ENCODE data around the gene SPX. TPM values are rescaled to one million over a fixed set of nuclear protein-coding genes. Genes with fewer than 3 reads are reported as not detected.

Gene SPX
- total and polyA plus RNA-seq, 4 experiments from 2014 or later: 0.49 to 0.78 (median 0.63) TPM; not detected in 1

DNA sequence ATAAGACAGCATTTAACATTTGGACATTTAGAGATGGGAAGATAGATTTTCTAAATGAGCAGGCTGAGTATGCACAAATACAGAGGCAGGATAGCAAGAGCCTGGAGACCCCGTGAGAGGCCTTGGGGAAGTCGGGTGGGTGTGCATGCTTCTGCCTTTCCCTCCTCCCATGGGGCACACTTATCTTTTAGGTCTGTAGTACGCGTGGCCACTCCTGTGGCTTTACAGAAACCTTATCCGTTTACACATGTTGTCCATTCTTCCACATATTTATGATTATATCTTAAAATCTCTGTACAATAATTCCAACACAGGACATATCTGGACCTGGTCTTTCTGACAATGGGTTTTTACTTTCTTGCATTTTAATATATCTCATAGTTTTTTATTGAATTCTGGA is 45.0 kb downstream of the SPX start:
- ChIA-PET CTCF (ENCODE audit: partially characterized antibody) (no interaction called here), POLR2A (ENCODE audit: partially characterized antibody) (no interaction called here)
- H3K4me1 Mint-ChIP-seq: no peaks in the 10 kb centered on the region
- no peak overlapping the region for H3K27ac Mint-ChIP-seq
- no peak for DNase-seq
- intact Hi-C loops (cut with micrococcal nuclease): no loop called here
- Histone ChIP-seq H3K27ac (ENCODE audit: low read depth, low read length) (no peak overlapping the region), H3K4me3 (ENCODE audit: low read length in 2 of 2) (no peak overlapping the region), H3K36me3 (ENCODE audit: insufficient read depth, low read length) (no peaks in the 10 kb centered on the region), H3K4me1 (ENCODE audit: insufficient read depth, low read length) (no peaks in the 10 kb centered on the region), H3K27me3 (ENCODE audit: insufficient read depth, low read length) (no peaks in the 10 kb centered on the region), H3K9me3 (ENCODE audit: control insufficient read depth in 1 of 2, low read length in 2 of 2) (no peaks in the 10 kb centered on the region)
- H3K36me3 Mint-ChIP-seq: no peaks in the 10 kb centered on the region
- H3K9me3 Mint-ChIP-seq: peaks cover 0 to 3% (median 0%) of the 10 kb centered on the region in 8 donors
- H3K4me3 Mint-ChIP-seq: no peak overlapping the region
- H3K27me3 Mint-ChIP-seq: peaks cover 0 to 1% of the 10 kb centered on the region in 2 donors

DNA sequence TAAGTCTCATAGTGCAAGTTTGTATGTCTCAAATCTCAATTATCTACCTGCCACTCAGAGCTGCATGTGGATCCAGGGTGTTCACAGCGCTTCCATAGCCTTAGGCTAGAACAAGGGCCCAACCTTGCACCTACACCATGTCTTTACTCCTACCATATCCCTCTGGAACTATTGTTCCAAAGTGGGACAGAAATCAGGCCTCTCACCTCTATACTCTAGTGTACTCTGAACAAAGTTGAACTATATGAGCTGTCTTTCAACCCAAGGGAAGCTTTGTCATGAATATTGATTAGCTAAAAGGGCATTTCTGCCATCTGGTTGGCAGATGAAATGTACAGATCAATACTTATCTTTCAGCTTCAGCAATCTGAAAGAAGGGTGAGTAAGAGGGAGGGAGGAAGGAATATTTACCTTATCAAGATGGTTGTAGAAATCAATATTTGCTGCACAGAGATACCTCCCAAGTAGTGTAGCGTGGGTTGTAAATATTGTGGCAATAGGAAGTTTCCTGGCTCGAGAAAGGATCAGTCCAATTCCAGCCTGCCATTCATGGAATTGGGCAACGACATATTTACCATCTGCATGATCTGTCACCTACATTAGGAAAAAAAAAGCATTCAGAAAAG is 47.8 kb downstream of the SPX start:
- H3K27me3 ChIP-seq (ENCODE audit: insufficient read depth, low read length): no peaks in the 10 kb centered on the region
- H3K4me3 ChIP-seq (ENCODE audit: low read length in 2 of 2): no peak overlapping the region
- CTCF ChIA-PET (ENCODE audit: partially characterized antibody): no interaction called here
- Mint-ChIP-seq H3K27ac (no peak overlapping the region), H3K4me3 (no peak overlapping the region), H3K4me1 (no peaks in the 10 kb centered on the region), H3K36me3 (no peaks in the 10 kb centered on the region), H3K27me3 (peaks cover 0 to 4% of the 10 kb centered on the region in 2 donors), H3K9me3 (no peaks in the 10 kb centered on the region)
- POLR2A ChIA-PET (ENCODE audit: partially characterized antibody): no interaction called here
- intact Hi-C loops (cut with micrococcal nuclease): no loop called here
- no peak overlapping the region for H3K27ac ChIP-seq (ENCODE audit: low read depth, low read length)
- H3K36me3 ChIP-seq (ENCODE audit: insufficient read depth, low read length): no peaks in the 10 kb centered on the region
- no peaks in the 10 kb centered on the region for H3K4me1 ChIP-seq (ENCODE audit: insufficient read depth, low read length)
- DNase-seq: no peak
- no peaks in the 10 kb centered on the region for H3K9me3 ChIP-seq (ENCODE audit: control insufficient read depth in 1 of 2, low read length in 2 of 2)

DNA sequence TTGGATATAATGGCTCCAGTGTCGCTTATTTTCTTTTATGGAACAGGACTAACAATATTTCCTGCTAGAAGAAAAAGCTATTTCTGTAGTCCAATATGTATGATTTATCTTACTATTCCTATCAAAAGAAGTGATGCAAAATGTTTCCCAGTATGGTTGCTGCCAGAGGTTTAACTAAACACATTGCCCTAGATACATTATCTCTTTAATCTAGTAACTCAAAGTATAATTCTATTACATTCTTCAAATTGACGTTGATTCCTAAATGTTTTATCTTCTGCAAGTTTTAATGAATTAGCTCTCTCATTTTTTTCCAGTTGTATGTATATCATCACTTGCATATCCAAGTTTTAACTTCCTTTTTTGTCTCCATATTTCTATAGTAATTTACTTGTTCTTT is 50.3 kb downstream of the SPX start:
- Mint-ChIP-seq H3K36me3 (no peaks in the 10 kb centered on the region), H3K27me3 (peaks cover 0 to 9% of the 10 kb centered on the region in 2 donors), H3K4me1 (no peaks in the 10 kb centered on the region), H3K9me3 (no peaks in the 10 kb centered on the region), H3K27ac (no peak overlapping the region), H3K4me3 (no peak overlapping the region)
- H3K27me3 ChIP-seq (ENCODE audit: insufficient read depth, low read length): no peaks in the 10 kb centered on the region
- H3K4me1 ChIP-seq (ENCODE audit: insufficient read depth, low read length): no peaks in the 10 kb centered on the region
- no peak overlapping the region for H3K27ac ChIP-seq (ENCODE audit: low read depth, low read length)
- no peak for DNase-seq
- no peaks in the 10 kb centered on the region for H3K9me3 ChIP-seq (ENCODE audit: control insufficient read depth in 1 of 2, low read length in 2 of 2)
- CTCF ChIA-PET (ENCODE audit: partially characterized antibody): interaction anchor here (0.9 to 1.7 kb wide), 2 partner anchors 10 to 121 kb away, joined by 4 read pairs; no protein-coding TSS in a partner anchor
- POLR2A ChIA-PET (ENCODE audit: partially characterized antibody): no interaction called here
- intact Hi-C loops (cut with micrococcal nuclease): no loop called here
- H3K4me3 ChIP-seq (ENCODE audit: low read length in 2 of 2): no peak overlapping the region
- H3K36me3 ChIP-seq (ENCODE audit: insufficient read depth, low read length): no peaks in the 10 kb centered on the region

DNA sequence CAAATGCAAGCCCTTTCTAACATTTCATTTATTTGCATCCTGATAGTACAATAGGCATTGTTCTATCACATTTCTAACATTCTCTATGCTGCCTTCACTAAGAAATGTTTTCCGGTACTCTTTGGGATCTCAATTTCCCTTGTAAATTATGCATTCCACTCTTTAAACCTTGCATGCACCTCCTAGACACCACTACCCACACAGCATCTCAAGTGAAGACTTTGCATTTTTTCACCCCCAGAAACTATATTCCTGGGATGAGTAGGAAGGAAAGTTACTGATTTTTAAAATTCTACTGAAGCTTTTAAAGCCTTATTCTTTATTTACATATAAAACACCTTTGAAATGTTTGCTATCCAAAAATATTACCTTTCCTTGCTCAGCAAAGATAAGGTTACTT is 51.4 kb downstream of the SPX start:
- intact Hi-C loops (cut with micrococcal nuclease): no loop called here

DNA sequence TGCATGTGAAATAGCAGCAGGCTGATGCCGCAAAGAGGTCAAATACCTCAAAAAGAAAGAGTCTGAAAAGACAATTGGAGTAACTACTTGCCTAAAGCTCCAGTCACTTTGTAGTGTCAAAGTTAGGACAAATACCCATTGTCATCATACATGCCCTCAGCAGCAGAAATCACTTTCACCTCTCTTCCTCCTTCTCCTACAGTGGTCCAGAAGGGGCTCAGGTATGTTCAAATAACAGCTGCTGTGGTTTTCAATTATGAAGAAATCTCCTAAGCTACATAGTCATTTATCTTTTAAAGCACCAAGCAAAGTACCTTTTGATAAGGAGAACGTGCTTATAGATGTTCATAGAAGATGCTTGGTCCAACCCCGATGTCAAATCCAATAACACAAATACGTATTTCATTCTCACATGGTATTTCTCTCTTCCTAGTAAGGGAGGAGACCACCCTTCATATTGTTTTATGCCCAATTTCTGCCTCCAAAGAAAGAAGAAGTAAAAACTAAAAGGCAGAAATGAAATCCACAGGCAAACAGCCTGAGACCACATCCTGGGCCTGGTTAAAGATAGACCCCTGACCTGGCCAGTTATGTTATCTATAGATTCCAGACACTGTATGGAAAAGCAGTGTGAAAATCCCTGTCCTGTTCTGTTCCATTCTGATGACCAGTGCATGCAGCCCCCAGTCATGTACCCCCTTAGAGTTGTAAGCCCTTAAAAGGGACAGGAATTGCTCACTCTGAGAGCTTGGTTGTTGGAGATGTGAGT is 54.8 kb downstream of the SPX start:
- Histone ChIP-seq H3K4me1 (ENCODE audit: insufficient read depth, low read length) (no peaks in the 10 kb centered on the region), H3K27ac (ENCODE audit: low read depth, low read length) (no peak overlapping the region), H3K4me3 (ENCODE audit: low read length in 2 of 2) (no peak overlapping the region), H3K27me3 (ENCODE audit: insufficient read depth, low read length) (no peaks in the 10 kb centered on the region), H3K36me3 (ENCODE audit: insufficient read depth, low read length) (no peaks in the 10 kb centered on the region), H3K9me3 (ENCODE audit: control insufficient read depth in 1 of 2, low read length in 2 of 2) (no peaks in the 10 kb centered on the region)
- no peaks in the 10 kb centered on the region for H3K36me3 Mint-ChIP-seq
- CTCF ChIA-PET (ENCODE audit: partially characterized antibody): no interaction called here
- intact Hi-C loops (cut with micrococcal nuclease): no loop called here
- H3K4me3 Mint-ChIP-seq: no peak overlapping the region
- no peaks in the 10 kb centered on the region for H3K4me1 Mint-ChIP-seq
- POLR2A ChIA-PET (ENCODE audit: partially characterized antibody): no interaction called here
- no peak overlapping the region for H3K27ac Mint-ChIP-seq
- H3K27me3 Mint-ChIP-seq: peaks cover 7 to 9% of the 10 kb centered on the region in 2 donors
- DNase-seq: no peak
- peaks cover 0 to 5% (median 2%) of the 10 kb centered on the region in 8 donors for H3K9me3 Mint-ChIP-seq

More for the DNA sequence above, 51.4 kb downstream of the SPX start:
- Histone ChIP-seq H3K27me3 (ENCODE audit: insufficient read depth, low read length) (no peaks in the 10 kb centered on the region), H3K27ac (ENCODE audit: low read depth, low read length) (no peak overlapping the region), H3K4me3 (ENCODE audit: low read length in 2 of 2) (no peak overlapping the region), H3K9me3 (ENCODE audit: control insufficient read depth in 1 of 2, low read length in 2 of 2) (no peaks in the 10 kb centered on the region), H3K4me1 (ENCODE audit: insufficient read depth, low read length) (no peaks in the 10 kb centered on the region), H3K36me3 (ENCODE audit: insufficient read depth, low read length) (no peaks in the 10 kb centered on the region)
- DNase-seq: no peak
- Mint-ChIP-seq H3K27ac (no peak overlapping the region), H3K4me3 (no peak overlapping the region), H3K27me3 (peaks cover 0 to 9% of the 10 kb centered on the region in 2 donors), H3K4me1 (no peaks in the 10 kb centered on the region), H3K36me3 (no peaks in the 10 kb centered on the region), H3K9me3 (peaks cover 0 to 2% (median 0%) of the 10 kb centered on the region in 8 donors)
- ChIA-PET CTCF (ENCODE audit: partially characterized antibody) (interaction anchor here (1.7 kb wide), 1 partner anchor 11 kb away, joined by 4 read pairs; no protein-coding TSS in a partner anchor), POLR2A (ENCODE audit: partially characterized antibody) (interaction anchor here (1.0 kb wide), 1 partner anchor 80 kb away, joined by 3 read pairs; the partner anchor contains the start of gene LDHB)

Other genes with a start within 250 kb of the SPX start
- not detected for gene SLCO1A2, start 191.4 kb upstream of the SPX start, total RNA-seq
- not detected for gene SLCO1A2, start 191.4 kb upstream of the SPX start, polyA plus RNA-seq
- not detected for gene IAPP, start 153.4 kb upstream of the SPX start, total RNA-seq
- gene IAPP, start 153.4 kb upstream of the SPX start, polyA plus RNA-seq: not detected
- gene PYROXD1, start 88.6 kb upstream of the SPX start, total RNA-seq: 10 to 100 TPM; 35.7 to 41.0 TPM
- gene PYROXD1, start 88.6 kb upstream of the SPX start, polyA plus RNA-seq: 10 to 100 TPM; 26.8 to 41.0 TPM
- 10 to 100 TPM; 64.0 to 67.8 TPM for gene RECQL, start 24.7 kb upstream of the SPX start, total RNA-seq
- gene RECQL, start 24.7 kb upstream of the SPX start, polyA plus RNA-seq: 10 to 100 TPM; 90.0 to 91.7 TPM
- gene GOLT1B, start 24.5 kb upstream of the SPX start, total RNA-seq: 10 to 100 TPM; 33.0 to 39.1 TPM
- gene GOLT1B, start 24.5 kb upstream of the SPX start, polyA plus RNA-seq: 10 to 100 TPM; 33.5 to 37.1 TPM
- gene GYS2, start 78.6 kb downstream of the SPX start, total RNA-seq: under 1 TPM; 0.11 to 0.32 TPM
- gene GYS2, start 78.6 kb downstream of the SPX start, polyA plus RNA-seq: not detected
- gene LDHB, start 131.5 kb downstream of the SPX start, total RNA-seq: 1,000 to 10,000 TPM; 1,100 to 1,180 TPM
- 1,000 to 10,000 TPM; 2,006 to 2,555 TPM for gene LDHB, start 131.5 kb downstream of the SPX start, polyA plus RNA-seq
- under 1 TPM in 1 of 2 experiments, not detected in 1; 0.25 TPM for gene KCNJ8, start 248.4 kb downstream of the SPX start, total RNA-seq
- gene KCNJ8, start 248.4 kb downstream of the SPX start, polyA plus RNA-seq: not detected